NT2/D1 (cell line): ENCODE results near the gene KITLG.
"Not testable (repeated sequence)": the region's sequence is repeated elsewhere in the genome, so short reads cannot be mapped to it uniquely, and the experiment has no call there.

Experiments used
- SUZ12 ChIP-seq: IDR thresholded peaks from 2 replicates; pipeline ENCODE4 v1.6.1; 2011; ENCODE audit not compliant: insufficient read length, insufficient read depth; ENCODE audit errors: extremely low read depth
- YY1 ChIP-seq: IDR thresholded peaks from 2 replicates; pipeline ENCODE4 v1.6.1; 2011; ENCODE audit not compliant: insufficient read length, insufficient read depth
- ZNF274 ChIP-seq: IDR thresholded peaks from 2 replicates; pipeline ENCODE4 v1.6.1; 2011; ENCODE audit warnings: mild to moderate bottlenecking, low read depth, low read length

- not testable (repeated sequence) for TF ChIP-seq ZNF274, YY1, SUZ12
These were observed 72.4 kb downstream of the KITLG start for GRCh38 chr12:88507851-88508250.
